Nasal cavity respiratory epithelium epithelial cell of viscerocranial mucosa (primary cell): Measurements from ENCODE around the gene NDUFAF8. TPM values are rescaled to one million over a fixed set of nuclear protein-coding genes. Genes with fewer than 3 reads are reported as not detected.

ENCODE experiments used
- total RNA-seq: library from RNA; depleted of rRNA; stranded (reverse); fragments of >200 nt; gene quantifications from 2 replicates; pipeline ENCODE4 v1.2.3, GENCODE V29; 2014

Gene NDUFAF8
- 31.7 and 57.4 TPM in 2 replicates for total RNA-seq

GRCh38 chr17:81238815-81239713 lies at the start of gene NDUFAF8, which contains the start of gene TEPSIN:
Gene NDUFAF8, plus strand, starts transcription at chr17:81239318. Its CDS starts 46 bp downstream, at chr17:81239364.
Gene TEPSIN, minus strand, starts transcription at chr17:81239055. Its CDS starts 22 bp downstream, at chr17:81239033.

GRCh38 chr17:81222906-81223761 lies 16.0 kb upstream of the NDUFAF8 start, which contains the start of gene CEP131:
Gene CEP131, minus strand, starts transcription at chr17:81222965. Its CDS starts 2,909 bp downstream, at chr17:81220056.

Other genes with a start within 250 kb of the NDUFAF8 start
- 5.5 and 11.5 TPM in 2 replicates for gene CHMP6, start 247.5 kb upstream of the NDUFAF8 start, total RNA-seq
- gene BAIAP2, start 204.2 kb upstream of the NDUFAF8 start, total RNA-seq, result 36.2 and 94.8 TPM in 2 replicates
- gene PVALEF, start 73.8 kb upstream of the NDUFAF8 start, total RNA-seq, result not detected in 2 replicates
- gene AATK, start 73.1 kb upstream of the NDUFAF8 start, total RNA-seq, result 0.34 and 0.64 TPM in 2 replicates
- 7.5 and 12.0 TPM in 2 replicates for gene CEP131, start 16.4 kb upstream of the NDUFAF8 start, total RNA-seq
- gene TEPSIN, start 263 bp upstream of the NDUFAF8 start, total RNA-seq, result 5.8 and 11.3 TPM in 2 replicates
- 35.2 and 81.4 TPM in 2 replicates for gene SLC38A10, start 56.0 kb downstream of the NDUFAF8 start, total RNA-seq
- 0.68 and 7.5 TPM in 2 replicates for gene BAHCC1, start 156.1 kb downstream of the NDUFAF8 start, total RNA-seq